Myocyte (in vitro differentiated cells): Measurements from ENCODE around the gene YEATS4. TPM values are rescaled to one million over a fixed set of nuclear protein-coding genes. Genes with fewer than 3 reads are reported as not detected.
A peak's percentile ranks its signal among the peaks of the same experiment; 100 is the strongest.

Experiments
- DNase-seq: peaks from one replicate; pipeline ENCODE4 v3.0.0-alpha.2; 2012; ENCODE audit warnings: low read depth
- total RNA-seq: library from RNA; depleted of rRNA; stranded (reverse); fragments of >200 nt; gene quantifications from 2 replicates; pipeline ENCODE4 v1.2.3, GENCODE V29; 2014

Gene YEATS4
- total RNA-seq, 1 donor from 2014 or later: 16.0 TPM

DNA sequence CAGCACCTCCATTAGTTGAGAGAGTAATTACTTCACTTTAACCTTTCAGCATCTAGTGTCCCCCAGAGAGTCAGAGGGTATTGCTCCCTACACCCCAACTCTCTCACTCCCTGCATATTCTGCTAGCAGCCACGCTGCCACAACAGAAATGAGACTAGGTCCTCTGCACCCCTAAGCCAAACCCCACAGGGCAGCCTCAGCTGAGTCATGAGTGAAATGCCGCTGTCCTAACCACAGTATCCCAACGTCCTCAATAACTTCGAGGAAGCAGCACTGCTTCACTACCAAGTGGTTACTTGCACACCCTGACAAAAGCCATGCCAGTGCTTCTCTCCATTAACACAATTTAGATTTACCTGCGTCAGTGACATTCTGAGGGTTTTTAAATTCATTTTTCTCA is 18.2 kb upstream of the YEATS4 start:
- DNase-seq: peak; percentile 55

DNA sequence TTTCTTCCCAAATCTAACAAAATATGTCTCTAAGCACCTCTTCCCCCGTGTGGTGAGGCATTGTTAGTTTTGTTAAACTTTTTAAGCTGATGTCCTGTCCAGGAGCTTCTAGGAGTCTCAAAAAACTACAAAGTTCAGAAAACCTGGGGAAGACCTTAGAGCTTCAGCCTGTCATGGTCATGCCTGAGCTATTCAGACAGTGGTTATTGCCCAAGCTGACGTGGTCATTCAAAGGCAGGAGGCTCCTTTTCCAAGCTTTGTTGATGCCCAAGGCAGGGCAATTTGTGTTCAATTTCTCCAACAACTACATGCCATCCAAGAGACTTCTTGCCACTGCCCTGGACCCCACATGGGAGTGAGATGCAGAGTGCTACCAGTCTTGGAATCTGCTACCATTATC is 17.1 kb upstream of the YEATS4 start:
- DNase-seq: no peak

DNA sequence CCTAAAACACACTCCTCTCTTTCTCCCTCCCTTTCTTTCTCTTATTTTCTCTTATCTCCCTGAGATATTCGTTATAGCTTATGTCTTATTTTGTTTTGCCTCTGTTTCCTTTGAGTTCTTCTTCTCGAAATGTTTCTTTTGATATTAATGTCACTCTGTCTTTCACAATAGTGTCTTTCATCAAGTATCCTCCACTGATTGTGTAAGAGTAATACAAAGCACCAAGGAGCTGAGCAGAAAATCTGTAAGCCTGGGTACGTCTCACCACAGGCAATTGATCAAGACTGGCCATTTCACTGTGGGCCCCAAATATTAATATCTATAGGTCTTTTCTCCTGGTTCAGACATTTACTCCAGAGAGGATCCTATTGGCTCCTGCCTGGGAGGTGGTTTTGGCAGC is 16.2 kb upstream of the YEATS4 start:
- no peak for DNase-seq

DNA sequence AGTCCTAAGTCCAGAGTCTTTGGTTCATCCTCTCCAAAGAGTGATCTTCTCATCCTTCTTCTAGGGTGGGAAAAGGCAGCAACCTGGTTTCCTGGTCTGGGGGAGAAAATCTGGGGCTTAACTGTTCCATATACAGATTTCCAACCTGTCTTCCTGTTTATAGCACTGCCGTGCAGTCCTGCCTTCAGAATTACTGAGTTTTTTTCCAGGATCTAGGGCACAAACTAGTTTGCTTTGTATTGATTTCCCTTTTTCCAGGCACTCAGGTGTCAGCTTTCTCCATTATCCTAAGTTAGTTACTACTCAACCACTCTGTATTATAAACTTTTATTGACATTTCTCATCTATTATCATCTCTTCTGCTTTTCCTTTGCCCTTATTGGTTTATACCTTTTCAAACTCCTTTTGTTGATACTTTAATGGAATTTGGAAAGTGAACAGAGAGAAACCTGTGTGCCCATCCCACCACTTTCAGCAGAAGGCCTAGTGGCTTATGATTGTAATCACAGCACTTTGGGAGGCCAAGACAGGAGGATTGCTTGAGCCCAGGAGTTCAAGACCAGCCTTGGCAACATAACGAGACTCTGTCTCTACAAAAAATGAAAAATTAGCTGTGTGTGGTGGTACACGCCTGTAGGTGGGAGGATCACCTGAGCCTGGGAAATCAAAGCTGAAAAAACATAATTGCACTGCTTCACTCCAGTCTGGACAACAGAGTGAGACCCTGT is 15.5 kb upstream of the YEATS4 start:
- no peak for DNase-seq

DNA sequence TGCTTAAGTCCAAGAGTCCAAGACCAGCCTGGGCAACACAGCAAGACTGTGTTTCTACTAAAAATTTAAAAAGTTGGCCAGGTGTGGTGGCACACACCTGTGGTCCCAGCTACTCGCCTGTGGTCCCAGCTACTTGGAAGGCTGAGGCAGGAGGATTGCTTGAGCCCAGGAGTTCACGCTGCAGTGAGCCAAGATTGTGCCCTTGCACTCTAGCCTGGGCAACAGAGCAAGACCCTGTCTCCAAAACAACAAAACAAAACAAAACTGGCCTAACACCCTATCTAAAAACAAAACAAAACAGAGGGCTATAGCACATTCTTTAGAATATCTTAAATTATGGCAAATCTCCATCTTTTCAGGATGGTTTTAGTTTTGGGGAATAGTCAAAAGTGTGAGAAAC is 14.5 kb upstream of the YEATS4 start:
- DNase-seq: no peak

DNA sequence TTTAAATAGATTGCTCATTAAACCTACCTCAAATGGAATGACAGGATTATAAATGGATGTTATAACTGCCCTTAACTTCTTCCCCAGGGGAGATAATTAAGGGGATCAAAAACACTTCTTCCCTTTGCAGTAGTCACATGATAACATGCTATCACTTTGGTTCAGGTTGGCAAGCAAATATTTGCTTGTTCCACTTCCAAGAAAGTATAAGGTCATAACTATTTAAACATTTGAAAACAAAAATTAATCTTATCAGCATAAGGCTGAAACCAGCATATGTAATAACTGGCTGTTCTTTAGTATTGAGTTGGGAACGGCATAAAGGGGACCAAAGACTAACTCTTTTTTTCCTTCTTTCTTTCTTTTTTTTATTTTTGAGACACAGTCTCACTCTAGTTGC is 13.8 kb upstream of the YEATS4 start:
- DNase-seq: no peak

DNA sequence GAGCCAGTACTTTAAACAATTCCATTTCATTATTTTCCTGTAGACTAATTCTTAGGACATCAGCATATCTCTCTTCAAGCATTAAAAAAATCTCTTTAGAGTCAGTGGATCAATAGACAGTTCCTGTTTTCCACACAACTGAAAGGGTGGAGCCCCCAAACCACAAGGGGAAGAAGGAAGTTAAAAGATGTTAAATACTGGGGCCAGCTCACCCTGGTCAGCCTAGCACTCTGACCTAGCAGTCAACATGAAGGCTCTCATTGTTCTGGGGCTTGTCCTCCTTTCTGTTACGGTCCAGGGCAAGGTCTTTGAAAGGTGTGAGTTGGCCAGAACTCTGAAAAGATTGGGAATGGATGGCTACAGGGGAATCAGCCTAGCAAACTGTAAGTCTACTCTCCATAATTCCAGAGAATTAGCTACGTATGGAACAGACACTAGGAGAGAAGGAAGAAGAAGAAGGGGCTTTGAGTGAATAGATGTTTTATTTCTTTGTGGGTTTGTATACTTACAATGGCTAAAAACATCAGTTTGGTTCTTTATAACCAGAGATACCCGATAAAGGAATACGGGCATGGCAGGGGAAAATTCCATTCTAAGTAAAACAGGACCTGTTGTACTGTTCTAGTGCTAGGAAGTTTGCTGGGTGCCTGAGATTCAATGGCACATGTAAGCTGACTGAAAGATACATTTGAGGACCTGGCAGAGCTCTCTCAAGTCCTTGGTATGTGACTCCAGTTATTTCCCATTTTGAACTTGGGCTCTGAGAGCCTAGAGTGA is 11.2 kb upstream of the YEATS4 start, which contains the start of gene LYZ:
Gene LYZ (plus strand): TSS at position 220 of the 777 bp plus-strand sequence. CDS start 28 bp downstream, at position 248.
- DNase-seq: no peak

DNA sequence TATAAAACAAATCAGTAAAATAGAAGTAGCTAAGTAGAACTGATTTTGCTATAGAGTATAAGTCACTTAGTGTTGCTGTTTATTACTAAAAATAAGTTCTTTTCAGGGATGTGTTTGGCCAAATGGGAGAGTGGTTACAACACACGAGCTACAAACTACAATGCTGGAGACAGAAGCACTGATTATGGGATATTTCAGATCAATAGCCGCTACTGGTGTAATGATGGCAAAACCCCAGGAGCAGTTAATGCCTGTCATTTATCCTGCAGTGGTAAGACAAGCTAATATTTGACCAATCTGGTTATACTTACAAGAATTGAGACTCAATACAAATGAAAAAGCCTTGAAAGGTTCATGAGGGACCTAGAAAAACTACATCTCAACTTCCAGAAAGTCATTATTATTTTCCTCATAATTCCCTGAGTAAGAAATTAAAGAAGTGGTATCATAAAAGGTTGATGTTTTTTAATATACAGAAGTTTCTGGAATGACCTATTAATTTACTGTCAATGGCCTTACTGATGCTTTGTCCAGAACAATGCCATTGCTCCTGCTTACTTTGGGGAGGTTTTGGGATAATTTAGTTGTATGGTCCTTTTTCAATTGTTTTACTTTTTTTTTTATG is 9.4 kb upstream of the YEATS4 start:
- DNase-seq: no peak

DNA sequence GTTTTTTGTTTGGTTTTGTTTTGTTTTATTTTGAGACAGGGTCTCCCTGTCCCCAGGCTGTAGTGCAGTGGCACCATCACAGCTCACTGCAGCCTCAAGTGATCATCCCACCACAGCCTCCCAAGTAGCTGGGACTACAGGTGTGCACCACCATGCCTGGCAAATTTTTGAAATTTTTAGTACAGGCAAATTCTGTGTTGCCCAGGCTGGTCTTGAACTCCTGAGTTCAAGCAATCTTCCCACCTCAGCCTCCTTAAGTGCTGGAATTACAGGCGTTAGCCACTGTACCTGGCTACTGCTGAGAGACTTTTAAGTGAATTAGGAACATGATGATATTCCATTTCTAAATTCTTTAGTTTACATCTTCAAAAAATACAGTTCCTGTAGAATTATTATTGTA is 8.8 kb upstream of the YEATS4 start:
- DNase-seq: no peak

DNA sequence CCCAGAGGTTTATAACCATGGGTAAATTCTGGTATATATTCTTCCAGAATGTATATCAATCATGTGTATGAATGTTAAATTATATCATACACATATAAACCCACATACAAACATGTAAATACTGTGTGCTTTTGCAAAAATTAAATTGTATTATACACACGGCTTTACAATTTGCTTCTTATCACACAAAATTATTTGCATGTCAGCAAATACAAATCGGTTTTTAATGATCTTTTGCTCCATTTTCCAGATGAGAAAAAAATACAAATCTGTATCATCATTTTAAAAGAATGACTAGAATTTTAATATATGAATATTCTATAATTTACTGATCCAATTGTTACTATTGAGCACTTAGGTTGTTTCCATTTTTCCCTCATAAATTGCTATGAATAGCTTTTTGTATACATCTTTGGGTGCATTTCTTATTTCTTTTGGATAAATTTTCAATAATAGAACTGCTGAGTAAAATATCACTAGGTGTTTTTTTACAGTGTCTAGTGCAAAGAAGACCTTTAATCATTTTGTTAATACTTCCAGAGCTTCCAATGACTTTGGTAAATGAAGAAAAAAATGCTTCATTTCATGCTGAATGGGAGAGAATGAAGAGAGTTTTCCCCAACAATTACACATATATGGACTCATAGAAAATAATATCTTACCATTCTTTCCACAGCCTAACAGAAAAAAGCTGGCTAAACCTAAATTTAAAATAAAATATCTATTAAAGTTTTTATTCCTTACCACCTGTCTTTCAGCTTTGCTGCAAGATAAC is 7.9 kb upstream of the YEATS4 start:
- no peak for DNase-seq

DNA sequence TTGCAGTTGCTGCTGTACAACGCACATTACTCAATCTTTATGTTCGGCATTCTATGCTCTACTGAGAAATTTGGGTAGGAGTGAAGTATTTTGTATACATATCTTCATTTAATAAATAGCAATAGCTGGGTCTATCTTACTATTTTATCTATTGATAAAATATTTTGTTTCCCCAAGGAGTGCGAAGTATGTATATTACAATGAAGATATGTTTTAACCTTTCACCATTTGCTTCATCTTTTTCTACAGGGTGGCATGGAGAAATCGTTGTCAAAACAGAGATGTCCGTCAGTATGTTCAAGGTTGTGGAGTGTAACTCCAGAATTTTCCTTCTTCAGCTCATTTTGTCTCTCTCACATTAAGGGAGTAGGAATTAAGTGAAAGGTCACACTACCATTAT is 6.6 kb upstream of the YEATS4 start:
- no peak for DNase-seq

DNA sequence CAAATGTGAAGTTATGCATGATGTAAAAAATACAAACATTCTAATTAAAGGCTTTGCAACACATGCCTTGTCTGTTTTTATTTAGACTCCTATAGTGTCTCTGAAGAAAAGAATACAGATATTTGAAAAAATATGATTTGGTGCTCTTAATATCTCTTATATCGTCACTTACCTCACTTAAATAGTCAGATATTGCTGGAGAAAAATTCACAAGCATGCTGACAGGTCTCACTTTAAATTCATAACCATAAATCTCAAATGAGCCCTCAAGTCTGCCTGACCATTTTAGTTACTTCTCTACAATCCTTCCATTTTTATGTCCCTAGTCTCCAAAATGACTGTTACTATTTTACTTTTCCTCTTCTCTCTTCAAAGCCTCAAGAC is 5.4 kb upstream of the YEATS4 start:
- no peak for DNase-seq

DNA sequence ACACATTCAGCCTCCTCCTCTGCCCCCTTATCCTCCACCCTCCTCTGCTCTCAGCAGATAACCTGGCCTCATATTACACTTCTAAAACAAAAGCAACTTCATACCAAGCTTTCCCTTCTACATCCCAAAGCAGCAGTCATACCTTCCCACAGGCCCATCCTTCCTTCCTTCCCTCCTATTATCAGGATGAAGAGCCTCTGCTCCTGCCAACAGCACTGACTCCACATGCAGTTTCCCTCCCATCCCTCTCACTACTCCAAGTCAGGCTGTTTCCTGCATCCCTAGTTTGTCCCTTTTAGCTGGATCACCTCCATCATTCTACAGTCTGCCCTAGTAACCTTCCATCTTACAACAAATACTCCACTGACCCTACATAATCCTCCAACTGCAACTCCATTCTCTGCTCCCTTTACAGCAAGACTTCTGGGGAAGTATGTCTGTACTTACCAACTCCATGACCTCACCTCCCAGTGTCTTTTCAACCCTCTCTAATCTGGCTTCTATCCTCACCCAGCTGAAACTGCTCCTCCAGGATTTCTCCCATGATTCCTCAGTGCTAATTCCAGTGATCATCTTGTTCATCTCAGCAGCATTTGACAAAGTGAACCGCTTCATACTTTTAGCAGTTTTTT is 4.9 kb upstream of the YEATS4 start:
- DNase-seq: no peak

DNA sequence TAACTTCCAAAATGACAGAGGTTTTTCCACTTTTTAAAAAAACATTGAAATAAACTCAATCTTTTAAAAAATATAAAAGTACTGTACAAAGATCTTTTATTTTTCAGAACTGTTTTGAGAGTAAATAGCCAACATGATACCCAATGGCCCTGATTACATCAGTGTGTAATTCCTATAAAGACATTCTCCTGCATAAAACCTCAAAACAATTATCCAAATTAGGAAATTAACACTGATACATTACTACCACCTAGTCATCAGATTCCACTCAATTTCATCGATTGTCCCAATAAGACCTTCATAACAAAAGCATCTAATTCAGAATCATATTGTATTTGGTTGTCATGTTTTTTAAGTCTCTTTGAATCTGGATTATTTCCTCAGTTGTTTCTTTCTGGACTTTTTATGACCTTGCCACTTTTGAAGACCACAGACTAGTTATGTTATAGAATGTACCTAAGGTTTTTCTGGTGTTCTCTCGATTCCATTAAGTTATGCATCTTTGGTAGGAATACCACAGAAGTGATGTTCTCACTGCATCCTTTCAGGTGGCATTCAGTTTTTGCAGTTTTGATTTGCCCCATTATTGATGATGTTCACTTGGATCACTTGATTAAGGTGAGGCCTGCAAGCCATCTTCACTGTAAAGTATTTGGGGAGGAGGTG is 4.0 kb upstream of the YEATS4 start:
- no peak for DNase-seq

DNA sequence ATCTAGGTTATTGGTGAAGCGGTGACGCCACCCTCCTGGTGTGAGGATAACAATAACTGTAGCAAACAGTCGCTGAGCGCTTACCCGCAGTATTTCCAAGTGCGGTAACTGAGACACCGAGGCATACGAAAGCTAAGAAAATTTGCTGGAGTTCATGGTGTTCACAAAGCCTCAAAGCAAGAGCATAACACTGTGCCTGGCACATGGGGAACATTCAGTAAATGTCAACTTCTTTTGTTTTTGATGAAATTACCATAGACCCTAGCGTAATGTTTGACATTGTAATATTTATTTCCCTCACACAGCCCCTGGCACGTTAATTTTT is 767 bp downstream of the YEATS4 start:
- no peak for DNase-seq

DNA sequence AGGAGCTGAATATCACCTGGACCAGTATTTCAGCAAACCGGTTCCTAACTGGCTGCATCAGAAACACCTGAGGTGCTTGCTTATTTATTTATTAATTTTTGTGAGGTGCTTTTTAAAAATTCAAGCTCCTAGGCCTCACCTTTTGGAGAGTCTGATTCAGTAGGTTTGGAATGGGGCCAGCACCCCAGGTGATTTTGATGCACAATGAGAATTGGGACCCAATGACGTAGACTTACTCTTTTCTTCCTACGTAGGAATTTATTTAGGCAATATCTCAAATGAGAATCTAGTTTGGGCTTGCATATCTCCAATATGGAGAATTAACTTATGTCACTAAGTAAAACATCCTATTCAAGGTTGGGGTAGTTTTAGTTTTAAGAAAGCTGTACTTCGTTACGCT is 7.3 kb downstream of the YEATS4 start:
- DNase-seq: no peak

DNA sequence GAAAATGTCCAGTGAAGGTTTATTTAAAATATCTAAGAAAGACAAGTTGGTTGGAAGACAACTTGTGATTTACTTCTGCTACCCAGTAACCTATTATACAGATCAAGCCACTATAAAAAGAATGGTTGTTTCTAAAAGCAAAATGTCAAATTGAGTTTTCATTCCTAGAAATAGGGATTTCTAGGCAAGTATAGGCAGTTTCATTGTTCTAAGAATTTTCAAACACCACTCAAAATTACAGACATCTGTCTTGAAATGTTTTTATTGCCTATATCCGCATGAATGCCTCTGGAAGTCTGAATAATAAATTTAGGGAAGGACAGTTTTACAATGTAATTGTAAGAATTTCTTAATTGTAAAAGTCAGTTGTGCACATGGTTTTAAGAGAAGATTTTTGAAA is 8.6 kb downstream of the YEATS4 start:
- DNase-seq: no peak

DNA sequence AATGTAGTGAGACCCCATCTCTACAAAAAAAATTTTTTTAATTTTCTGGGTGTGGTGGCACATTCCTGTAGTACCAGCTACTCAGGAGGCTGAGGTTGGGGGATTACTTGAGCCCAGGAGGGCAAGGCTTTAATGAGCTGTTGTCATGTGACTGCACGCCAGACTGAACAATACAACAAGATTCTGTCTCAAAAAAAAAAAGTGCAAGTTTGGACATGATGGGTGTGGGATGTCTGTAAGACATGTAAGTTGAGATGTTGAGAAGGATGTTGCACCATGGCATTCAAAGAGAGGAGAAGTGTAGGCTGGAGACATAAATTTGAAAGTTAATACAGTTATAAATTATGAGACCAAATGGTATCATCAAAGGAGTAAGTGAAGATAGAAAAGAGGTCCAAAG is 23.5 kb downstream of the YEATS4 start:
- no peak for DNase-seq

DNA sequence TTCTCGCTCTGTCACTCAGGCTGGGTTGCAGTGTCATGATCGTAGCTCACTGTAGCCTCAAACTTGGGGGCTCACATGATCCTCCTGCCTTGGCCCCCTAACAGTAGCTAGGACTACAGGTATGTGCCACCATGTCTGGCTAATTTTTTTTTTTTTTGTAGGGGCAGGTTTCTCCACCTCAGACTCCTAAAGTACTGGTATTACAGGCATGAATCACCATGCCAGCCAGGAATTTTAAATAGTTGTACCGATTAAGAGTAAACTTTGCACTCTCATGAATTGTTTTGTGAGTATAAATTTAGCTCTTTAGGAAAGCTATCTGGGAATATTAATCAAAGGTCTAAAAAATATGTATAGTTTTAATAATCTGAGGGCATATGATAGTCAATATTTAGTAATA is 25.5 kb downstream of the YEATS4 start:
- no peak for DNase-seq

DNA sequence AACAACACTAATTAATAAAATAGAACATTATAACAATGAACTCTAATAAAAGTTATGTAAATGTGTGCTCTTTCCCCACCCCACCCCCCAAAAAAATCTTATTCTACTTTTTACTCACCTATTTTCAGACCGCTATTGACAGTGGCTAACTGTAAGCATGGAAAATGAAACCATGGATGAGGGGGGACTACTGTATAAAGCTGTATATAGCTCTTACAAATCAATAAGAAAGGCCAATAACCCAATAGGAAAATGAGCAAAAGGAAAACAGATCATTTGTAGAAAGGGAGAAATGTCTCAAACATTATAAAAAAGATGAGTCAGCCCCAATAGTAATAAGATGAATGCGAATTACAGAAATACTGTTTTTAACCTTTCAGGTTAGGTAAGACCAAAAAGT is 27.4 kb downstream of the YEATS4 start:
- no peak for DNase-seq

DNA sequence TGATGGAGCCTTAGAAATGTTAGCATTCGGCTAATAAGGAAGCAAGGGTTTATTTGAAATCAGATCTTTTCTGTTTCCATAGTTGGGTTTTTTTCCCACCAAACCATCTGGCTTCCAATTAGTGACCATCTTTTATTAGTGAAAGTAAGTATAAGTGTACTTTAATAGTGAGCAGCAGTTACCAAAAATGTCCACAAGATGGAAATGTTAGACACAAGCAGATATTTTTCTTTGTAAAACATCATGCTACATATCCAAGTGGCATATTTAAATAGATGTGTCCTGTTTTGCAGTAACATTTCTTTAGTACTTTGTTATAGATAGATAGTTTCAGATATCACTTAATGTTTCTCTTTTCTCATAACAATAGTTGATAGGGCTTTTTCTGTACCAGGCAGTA is 28.8 kb downstream of the YEATS4 start:
- peak; percentile 53 for DNase-seq
